Trophoblast cell (in vitro differentiated cells and primary cell): ENCODE results near the gene RBM33.
A peak's percentile ranks its signal among the peaks of the same experiment; 100 is the strongest.

ENCODE experiments used
- DNase-seq, 2 donors: peaks; one replicate each; pipeline ENCODE4 v3.0.0-alpha.2; 2016
- H2AFZ ChIP-seq: 2 replicates; pipeline ENCODE4 v1.6.1; 2013; ENCODE audit warnings: low read length, moderate library complexity, mild to moderate bottlenecking; ENCODE audit not compliant: insufficient read depth, poor library complexity
- H2AK5ac ChIP-seq: 2 replicates; pipeline ENCODE4 v1.6.1; 2013; ENCODE audit warnings: mild to moderate bottlenecking, low read length
- H2BK120ac ChIP-seq: 2 replicates; pipeline ENCODE4 v1.6.1; 2013; ENCODE audit warnings: low read length, mild to moderate bottlenecking, moderate library complexity; ENCODE audit not compliant: insufficient read depth, poor library complexity
- H2BK12ac ChIP-seq: 2 replicates; pipeline ENCODE4 v1.6.1; 2013; ENCODE audit warnings: mild to moderate bottlenecking, low read length, moderate library complexity
- H2BK5ac ChIP-seq: 2 replicates; pipeline ENCODE4 v1.6.1; 2013; ENCODE audit warnings: low read length, low read depth, moderate library complexity, mild to moderate bottlenecking; ENCODE audit not compliant: poor library complexity
- H3K14ac ChIP-seq: 2 replicates; pipeline ENCODE4 v1.6.1; 2013; ENCODE audit warnings: mild to moderate bottlenecking, low read length
- H3K18ac ChIP-seq: 2 replicates; pipeline ENCODE4 v1.6.1; 2013; ENCODE audit warnings: mild to moderate bottlenecking, low read length
- H3K23ac ChIP-seq: 2 replicates; pipeline ENCODE4 v1.6.1; 2013; ENCODE audit warnings: low read length
- H3K27ac ChIP-seq: 2 replicates; pipeline ENCODE4 v1.5.1; 2013; ENCODE audit warnings: low read depth, mild to moderate bottlenecking, inconsistent platforms, low read length, moderate library complexity
- H3K27me3 ChIP-seq: 2 replicates; pipeline ENCODE4 v1.6.1; 2013; ENCODE audit warnings: inconsistent platforms, mild to moderate bottlenecking, low read length, moderate library complexity; ENCODE audit not compliant: insufficient read depth
- H3K36me3 ChIP-seq, 2 experiments: 1 replicate in 1 of 2; 2 replicates in 1 of 2; pipeline ENCODE4 v1.6.1; 2013; ENCODE audit warnings: low read length in 2 of 2, mild to moderate bottlenecking in 2 of 2, moderate library complexity in 1 of 2; ENCODE audit not compliant: insufficient read depth in 2 of 2, control insufficient read depth in 1 of 2
- H3K4ac ChIP-seq: 2 replicates; pipeline ENCODE4 v1.6.1; 2013; ENCODE audit warnings: low read depth, mild to moderate bottlenecking, low read length, moderate library complexity
- H3K4me1 ChIP-seq, 2 experiments: 1 replicate in 1 of 2; 2 replicates in 1 of 2; pipeline ENCODE4 v1.6.1; 2013; ENCODE audit warnings: low read length in 2 of 2, mild to moderate bottlenecking in 2 of 2, moderate library complexity in 1 of 2; ENCODE audit not compliant: insufficient read depth in 2 of 2, control insufficient read depth in 1 of 2
- H3K4me2 ChIP-seq: 2 replicates; pipeline ENCODE4 v1.6.1; 2013; ENCODE audit warnings: inconsistent platforms, mild to moderate bottlenecking, low read length, moderate library complexity
- H3K4me3 ChIP-seq: 2 replicates; pipeline ENCODE4 v1.5.1; 2013; ENCODE audit warnings: mild to moderate bottlenecking, low read depth, low read length, inconsistent platforms
- H3K79me1 ChIP-seq: one replicate; pipeline ENCODE4 v1.6.1; 2013; ENCODE audit warnings: low read length
- H3K79me2 ChIP-seq: 2 replicates; pipeline ENCODE4 v1.6.1; 2013; ENCODE audit warnings: low read length, mild to moderate bottlenecking; ENCODE audit not compliant: control insufficient read depth, insufficient read depth, poor library complexity
- H3K9ac ChIP-seq: 2 replicates; pipeline ENCODE4 v1.6.1; 2013; ENCODE audit warnings: mild to moderate bottlenecking, low read length
- H3K9me3 ChIP-seq: 2 replicates; pipeline ENCODE4 v1.6.1; 2013; ENCODE audit warnings: low read depth, mild to moderate bottlenecking, control low read depth, inconsistent platforms, low read length; ENCODE audit not compliant: insufficient read depth
- H4K12ac ChIP-seq: 2 replicates; pipeline ENCODE4 v1.6.1; 2013; ENCODE audit warnings: low read depth, mild to moderate bottlenecking, low read length, moderate library complexity
- H4K8ac ChIP-seq: 2 replicates; pipeline ENCODE4 v1.6.1; 2013; ENCODE audit warnings: low read depth, mild to moderate bottlenecking, low read length, moderate library complexity
- H4K91ac ChIP-seq: one replicate; pipeline ENCODE4 v1.6.1; 2013; ENCODE audit warnings: low read depth, mild to moderate bottlenecking, low read length, moderate library complexity
- WGBS: extraction: QIAGEN DNeasy Blood & Tissue Kit; methylation state at CpG from one replicate; pipeline ENCODE4 v1.1.7; 2013; ENCODE audit warnings: missing lambda C conversion rate; ENCODE audit not compliant: insufficient read length, insufficient coverage; ENCODE audit errors: extremely low coverage; 5-methylcytosine and 5-hydroxymethylcytosine counted together

The RBM33 gene

DNA sequence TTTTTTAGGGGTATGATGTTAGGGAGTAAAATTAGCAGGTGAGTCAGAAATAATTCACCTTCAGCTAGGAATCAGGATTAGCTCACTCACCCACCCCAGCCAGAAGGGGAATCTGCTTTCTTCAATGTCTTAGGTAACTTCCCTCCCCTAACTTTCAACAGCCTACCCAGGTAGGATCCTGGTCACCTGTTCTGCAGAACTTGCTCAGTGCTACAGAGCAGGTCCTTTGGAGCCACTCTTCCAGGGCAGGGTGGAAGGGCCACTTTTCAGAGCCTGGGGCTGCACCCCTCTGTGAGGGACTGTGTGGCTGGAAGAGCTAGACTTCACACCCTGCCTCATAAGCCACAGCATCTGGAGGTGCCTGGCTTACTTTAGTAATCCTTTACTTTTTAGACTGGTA, 109.7 kb downstream of the RBM33 start:
- H3K9ac ChIP-seq: no peak overlapping the region
- no peak for DNase-seq
- H2BK5ac ChIP-seq: no peak overlapping the region
- H4K12ac ChIP-seq: no peak overlapping the region
- no peak overlapping the region for H2BK12ac ChIP-seq
- peaks cover 3 to 5% of the 10 kb centered on the region in 2 experiments for H3K36me3 ChIP-seq
- H2BK120ac ChIP-seq: no peak overlapping the region
- H4K8ac ChIP-seq: no peak overlapping the region
- no peak overlapping the region for H3K4ac ChIP-seq
- H3K27me3 ChIP-seq: no peaks in the 10 kb centered on the region
- H4K91ac ChIP-seq: no peak overlapping the region
- no peaks in the 10 kb centered on the region for H3K79me2 ChIP-seq
- no peaks in the 10 kb centered on the region for H3K79me1 ChIP-seq
- no peaks in the 10 kb centered on the region for H3K9me3 ChIP-seq
- no peak overlapping the region for H3K18ac ChIP-seq
- H2AK5ac ChIP-seq: no peak overlapping the region
- no peak overlapping the region for H3K23ac ChIP-seq
- H3K14ac ChIP-seq: no peak overlapping the region
- no peak overlapping the region for H3K4me2 ChIP-seq
- no peak overlapping the region for H2AFZ ChIP-seq
- no peak overlapping the region for H3K27ac ChIP-seq
- peaks cover 0 to 2% of the 10 kb centered on the region in 2 experiments for H3K4me1 ChIP-seq
- no peak overlapping the region for H3K4me3 ChIP-seq

GRCh38 chr7:155755026-155755425, 110.6 kb downstream of the RBM33 start:
- Histone ChIP-seq H3K79me1 (no peaks in the 10 kb centered on the region), H4K12ac (no peak overlapping the region), H3K4me2 (no peak overlapping the region), H2AK5ac (no peak overlapping the region), H2BK5ac (no peak overlapping the region), H2BK12ac (no peak overlapping the region), H4K8ac (no peak overlapping the region), H3K4me1 (peaks cover 0 to 2% of the 10 kb centered on the region in 2 experiments), H3K9ac (peak overlapping the region; percentile 69), H4K91ac (no peak overlapping the region), H3K14ac (no peak overlapping the region), H3K23ac (no peak overlapping the region), H3K36me3 (peaks cover 5% of the 10 kb centered on the region in 2 experiments), H3K18ac (no peak overlapping the region), H3K4me3 (no peak overlapping the region), H3K4ac (no peak overlapping the region), H2AFZ (no peak overlapping the region), H3K27me3 (no peaks in the 10 kb centered on the region), H3K27ac (no peak overlapping the region), H3K79me2 (no peaks in the 10 kb centered on the region), H3K9me3 (no peaks in the 10 kb centered on the region), H2BK120ac (no peak overlapping the region)
- no peak for DNase-seq
- WGBS: no CpG with 5 or more reads among the region's 3 CpGs

GRCh38 chr7:155756322-155756721, 111.9 kb downstream of the RBM33 start:
- H3K9ac ChIP-seq: no peak overlapping the region
- H3K27me3 ChIP-seq: no peaks in the 10 kb centered on the region
- no peak overlapping the region for H3K4ac ChIP-seq
- no peak overlapping the region for H2AFZ ChIP-seq
- peaks cover 5 to 10% of the 10 kb centered on the region in 2 experiments for H3K36me3 ChIP-seq
- no peak overlapping the region for H4K12ac ChIP-seq
- no peak overlapping the region for H3K4me2 ChIP-seq
- no peak overlapping the region for H3K14ac ChIP-seq
- no peaks in the 10 kb centered on the region for H3K79me1 ChIP-seq
- peak in 1 of 2 donors; percentile 8 for DNase-seq
- no peak overlapping the region for H4K8ac ChIP-seq
- H3K79me2 ChIP-seq: no peaks in the 10 kb centered on the region
- no peak overlapping the region for H2AK5ac ChIP-seq
- no peak overlapping the region for H4K91ac ChIP-seq
- no peak overlapping the region for H2BK5ac ChIP-seq
- no peak overlapping the region for H3K27ac ChIP-seq
- no peak overlapping the region for H2BK120ac ChIP-seq
- peaks cover 0 to 2% of the 10 kb centered on the region in 2 experiments for H3K4me1 ChIP-seq
- H3K9me3 ChIP-seq: no peaks in the 10 kb centered on the region
- H2BK12ac ChIP-seq: no peak overlapping the region
- H3K23ac ChIP-seq: no peak overlapping the region
- no peak overlapping the region for H3K4me3 ChIP-seq
- no CpG with 5 or more reads among the region's 9 CpGs for WGBS
- no peak overlapping the region for H3K18ac ChIP-seq

DNA sequence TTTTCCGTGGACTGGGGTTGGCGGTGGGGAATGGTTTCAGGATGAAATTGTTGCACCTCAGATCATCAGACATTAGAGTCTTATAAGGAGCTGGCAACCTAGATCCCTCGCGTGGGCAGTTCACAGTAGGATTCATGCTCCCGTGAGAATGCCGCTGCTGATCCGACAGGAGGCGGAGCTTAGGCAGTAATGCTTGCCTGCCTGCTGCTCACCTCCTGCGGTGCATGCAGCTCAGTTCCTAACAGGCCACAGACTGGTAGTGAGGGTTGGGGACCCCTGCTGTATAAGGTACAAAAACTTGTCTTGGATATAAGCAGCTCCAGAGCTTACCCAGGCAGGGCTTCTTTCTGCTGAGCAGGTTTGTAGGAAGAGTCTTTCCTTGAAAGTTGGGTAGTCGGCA, 113.9 kb downstream of the RBM33 start:
- Histone ChIP-seq H2AFZ (no peak overlapping the region), H3K36me3 (peaks cover 5 to 13% of the 10 kb centered on the region in 2 experiments), H3K79me2 (no peaks in the 10 kb centered on the region), H3K9me3 (no peaks in the 10 kb centered on the region), H3K18ac (no peak overlapping the region), H3K23ac (no peak overlapping the region), H3K4ac (no peak overlapping the region), H2AK5ac (no peak overlapping the region), H3K27ac (no peak overlapping the region), H3K4me1 (peaks cover 0 to 2% of the 10 kb centered on the region in 2 experiments), H2BK12ac (no peak overlapping the region), H3K4me2 (no peak overlapping the region), H3K4me3 (no peak overlapping the region), H3K27me3 (no peaks in the 10 kb centered on the region), H4K8ac (no peak overlapping the region), H4K12ac (no peak overlapping the region), H3K14ac (no peak overlapping the region), H2BK120ac (no peak overlapping the region), H3K9ac (no peak overlapping the region), H3K79me1 (no peaks in the 10 kb centered on the region), H2BK5ac (no peak overlapping the region), H4K91ac (no peak overlapping the region)
- no CpG with 5 or more reads among the region's 10 CpGs for WGBS
- DNase-seq: no peak
